ENCODE results near the gene ERC2.

The ERC2 gene

DNA sequence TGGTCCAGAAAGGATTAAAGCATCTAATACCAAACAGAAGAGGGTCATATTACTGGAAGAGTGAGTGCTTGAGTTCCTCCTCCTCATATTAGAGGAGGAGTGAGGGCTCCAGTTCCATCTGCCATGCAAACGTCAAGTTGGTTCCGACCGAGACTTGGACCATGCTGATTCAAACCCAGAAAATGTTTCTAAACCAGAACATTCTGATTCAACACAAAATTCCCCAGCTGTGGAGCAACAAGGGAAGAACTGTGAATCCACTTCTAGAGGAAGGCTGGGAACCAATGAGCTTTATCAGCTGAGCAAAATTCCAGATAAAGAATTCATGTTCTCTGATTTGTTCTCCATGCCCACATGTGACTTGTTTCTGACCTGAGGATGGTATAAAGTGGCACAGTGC lies 845.5 kb downstream of the ERC2 start:
- TF ChIP-seq, protein P1, sequence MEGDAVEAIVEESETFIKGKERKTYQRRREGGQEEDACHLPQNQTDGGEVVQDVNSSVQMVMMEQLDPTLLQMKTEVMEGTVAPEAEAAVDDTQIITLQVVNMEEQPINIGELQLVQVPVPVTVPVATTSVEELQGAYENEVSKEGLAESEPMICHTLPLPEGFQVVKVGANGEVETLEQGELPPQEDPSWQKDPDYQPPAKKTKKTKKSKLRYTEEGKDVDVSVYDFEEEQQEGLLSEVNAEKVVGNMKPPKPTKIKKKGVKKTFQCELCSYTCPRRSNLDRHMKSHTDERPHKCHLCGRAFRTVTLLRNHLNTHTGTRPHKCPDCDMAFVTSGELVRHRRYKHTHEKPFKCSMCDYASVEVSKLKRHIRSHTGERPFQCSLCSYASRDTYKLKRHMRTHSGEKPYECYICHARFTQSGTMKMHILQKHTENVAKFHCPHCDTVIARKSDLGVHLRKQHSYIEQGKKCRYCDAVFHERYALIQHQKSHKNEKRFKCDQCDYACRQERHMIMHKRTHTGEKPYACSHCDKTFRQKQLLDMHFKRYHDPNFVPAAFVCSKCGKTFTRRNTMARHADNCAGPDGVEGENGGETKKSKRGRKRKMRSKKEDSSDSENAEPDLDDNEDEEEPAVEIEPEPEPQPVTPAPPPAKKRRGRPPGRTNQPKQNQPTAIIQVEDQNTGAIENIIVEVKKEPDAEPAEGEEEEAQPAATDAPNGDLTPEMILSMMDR (IDR thresholded peaks at IDR 0.05; ENCODE audit: extremely low read depth, missing control alignments): no peak
- no peak for DNase-seq (ENCODE audit: low spot score)

DNA sequence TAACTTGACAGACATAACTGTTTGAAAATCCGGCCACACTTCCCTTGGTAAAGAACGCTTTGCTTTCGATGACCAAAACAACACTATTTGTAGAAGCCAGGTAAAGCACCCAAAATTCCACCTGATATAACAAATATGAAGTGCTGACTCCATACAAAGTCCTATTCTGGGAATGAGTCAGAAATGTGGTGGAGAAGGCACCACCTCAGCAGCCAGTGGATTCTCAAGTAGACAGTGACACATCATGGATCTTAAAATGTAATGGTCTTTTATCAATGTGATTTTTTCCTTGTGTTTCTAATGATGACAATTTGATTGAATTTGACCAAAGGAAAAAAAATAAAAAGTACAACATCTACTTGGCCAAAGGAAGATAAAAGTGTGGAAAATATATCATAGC lies 846.2 kb downstream of the ERC2 start:
- TF ChIP-seq, protein P1 (IDR thresholded peaks at IDR 0.05; ENCODE audit: extremely low read depth, missing control alignments): no peak
- no peak for DNase-seq (ENCODE audit: low spot score)

DNA sequence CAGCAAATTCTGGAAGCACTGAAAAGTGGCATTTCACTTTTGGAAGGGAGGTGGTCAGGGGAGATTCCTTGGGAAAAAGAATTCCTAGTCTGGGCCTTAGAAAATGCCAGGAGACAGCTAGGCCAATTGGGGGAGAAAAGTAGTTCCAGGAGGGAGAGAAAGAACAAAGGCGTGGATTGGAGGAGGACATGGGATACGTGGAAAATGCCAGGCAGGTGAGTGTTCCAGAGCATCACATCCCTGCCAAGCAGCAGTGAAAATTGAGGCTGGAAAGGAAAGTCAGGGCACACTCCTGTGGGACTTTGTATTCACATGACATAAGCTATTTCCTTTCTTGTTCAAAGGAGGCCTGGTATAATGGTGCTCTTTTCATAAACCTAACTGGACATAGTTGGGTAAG lies 846.6 kb downstream of the ERC2 start:
- DNase-seq (ENCODE audit: low spot score): no peak
- TF ChIP-seq, protein P1 (IDR thresholded peaks at IDR 0.05; ENCODE audit: extremely low read depth, missing control alignments): no peak

DNA sequence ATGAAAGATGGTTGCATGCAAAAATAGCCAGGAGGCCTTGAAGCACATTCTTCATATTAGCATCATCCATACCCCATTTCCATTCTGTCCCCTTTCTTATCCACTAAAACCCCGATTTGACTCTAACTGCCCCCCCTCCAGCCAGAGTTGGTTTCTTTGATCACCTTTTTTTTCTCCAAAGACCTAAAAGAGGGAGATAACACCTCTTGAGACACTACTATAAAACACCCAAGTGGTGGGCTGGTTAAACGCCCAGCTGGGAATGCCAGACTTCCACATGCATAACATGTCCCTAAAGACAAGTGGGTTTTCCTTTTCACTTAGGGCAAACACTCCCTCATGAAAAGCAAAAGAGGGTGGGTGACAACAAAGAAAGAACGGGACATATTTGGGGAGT lies 847.2 kb downstream of the ERC2 start:
- TF ChIP-seq, protein P1 (IDR thresholded peaks at IDR 0.05; ENCODE audit: extremely low read depth, missing control alignments): no peak
- DNase-seq (ENCODE audit: low spot score): no peak

DNA sequence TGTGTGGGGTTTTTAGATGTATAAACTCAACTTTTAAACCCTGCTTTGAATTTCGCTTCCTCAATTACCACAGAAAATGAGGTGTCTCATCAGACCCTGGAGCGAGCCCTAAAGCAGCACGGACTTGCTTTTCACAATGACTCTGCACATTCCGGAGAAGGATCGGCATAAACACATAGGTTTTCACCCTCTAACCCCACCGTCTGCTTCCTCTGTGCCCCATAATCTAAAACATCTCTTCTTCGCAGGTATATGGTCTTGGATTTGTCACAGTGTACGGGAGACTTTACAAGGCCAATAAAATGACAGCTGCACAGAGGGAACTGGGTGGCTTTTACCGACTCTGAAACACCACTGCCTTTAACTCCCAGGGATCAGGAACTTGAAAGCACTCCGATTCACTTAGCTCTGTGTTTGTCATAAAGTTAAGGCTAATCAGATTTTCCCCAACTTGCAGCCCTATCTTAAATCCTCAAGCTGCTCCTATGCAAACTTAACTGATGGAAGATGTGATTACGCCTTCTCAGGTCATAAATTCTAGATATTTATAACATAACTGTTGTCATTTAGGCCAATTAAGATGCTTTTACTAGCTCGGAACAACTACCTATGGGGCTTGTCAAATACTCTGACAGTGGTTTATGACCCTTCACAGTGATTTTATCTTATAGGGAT lies 847.8 kb downstream of the ERC2 start:
- no peak for DNase-seq (ENCODE audit: low spot score)
- TF ChIP-seq, protein P1 (IDR thresholded peaks at IDR 0.05; ENCODE audit: extremely low read depth, missing control alignments): no peak

DNA sequence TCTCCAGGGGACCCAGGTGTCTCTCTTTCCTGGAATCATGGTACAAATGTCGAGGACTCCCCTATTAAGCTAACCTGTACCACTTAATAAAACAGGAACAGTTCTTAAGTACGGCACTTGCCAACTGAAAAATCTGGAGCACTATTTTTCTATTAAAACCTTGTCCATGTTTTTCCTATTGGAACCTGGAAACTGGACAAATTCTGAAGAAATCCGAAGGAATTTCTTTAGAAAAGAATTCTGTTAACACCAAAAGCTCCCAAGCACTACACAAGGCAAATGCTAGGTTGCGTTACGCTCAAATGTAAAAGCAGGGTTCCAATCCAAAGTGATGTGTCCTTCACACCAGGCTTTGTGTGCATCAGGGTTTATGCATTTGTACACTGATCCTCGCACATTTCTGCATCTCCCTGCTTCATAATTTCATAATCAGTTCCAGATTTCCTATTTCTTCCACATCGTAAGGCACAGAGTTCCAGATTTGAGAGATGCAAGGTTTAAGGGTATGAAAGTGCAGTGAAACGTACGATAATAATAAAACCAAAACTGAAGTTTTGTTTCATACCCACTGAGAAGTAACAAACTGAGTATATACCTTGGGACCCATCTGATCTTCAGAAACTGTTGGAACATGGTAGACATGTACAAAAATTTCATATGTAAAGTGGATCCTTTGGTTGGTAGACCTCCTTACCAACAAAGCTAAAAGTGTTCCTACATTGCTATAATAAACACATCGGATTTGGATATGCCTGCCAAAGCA lies 849.0 kb downstream of the ERC2 start:
- TF ChIP-seq, protein P1 (IDR thresholded peaks at IDR 0.05; ENCODE audit: extremely low read depth, missing control alignments): no peak
- DNase-seq (ENCODE audit: low spot score): no peak

DNA sequence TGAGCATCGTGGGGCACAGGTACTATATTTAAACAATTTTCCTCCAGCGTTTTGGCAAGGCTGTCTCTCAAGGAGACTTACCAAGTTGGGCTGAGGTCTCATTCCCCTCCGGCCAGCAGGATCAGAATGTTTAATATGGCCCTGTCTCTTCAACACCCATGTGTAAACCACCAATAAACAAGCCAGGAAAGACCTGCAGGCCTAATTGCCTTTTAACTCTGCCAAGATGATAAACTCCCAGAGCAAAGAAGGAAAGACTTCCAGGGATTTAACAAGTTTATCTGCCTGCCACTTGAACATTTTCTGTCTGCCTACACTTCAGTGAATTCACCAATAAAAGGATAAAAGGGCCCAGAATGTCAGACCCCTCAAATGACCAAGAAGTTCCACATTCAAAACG lies 850.9 kb downstream of the ERC2 start:
- DNase-seq (ENCODE audit: low spot score): no peak
- TF ChIP-seq, protein P1 (IDR thresholded peaks at IDR 0.05; ENCODE audit: extremely low read depth, missing control alignments): no peak
